ENCODE results near the gene MYO18B. TPM values are rescaled to one million over a fixed set of nuclear protein-coding genes. Genes with fewer than 3 reads are reported as not detected.

Gene MYO18B
- total and polyA plus RNA-seq, 2 of the 8 experiments (the other 6 are each of a cell fraction or from before 2014, with no cell fraction given) = 0.62 to 0.78 TPM

DNA sequence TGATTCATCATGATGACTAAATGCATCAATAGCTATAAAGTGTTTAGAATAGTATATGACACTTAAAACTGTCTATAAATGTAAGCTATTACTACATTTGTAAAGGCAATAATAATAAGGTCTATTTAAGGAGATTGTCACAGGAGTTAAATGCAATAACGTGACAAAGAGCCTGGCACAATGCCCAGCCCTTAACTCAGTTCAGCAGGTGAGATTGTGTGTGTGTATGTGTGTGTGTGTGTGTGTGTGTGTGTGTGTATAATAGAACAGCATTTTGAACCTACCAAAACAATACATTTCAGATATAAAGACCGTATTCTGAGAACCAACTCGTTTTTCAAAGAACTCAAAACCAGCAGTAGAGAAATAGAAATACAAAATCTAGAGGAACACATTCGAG lies 177.5 kb downstream of the MYO18B start:
- Histone ChIP-seq H2BK15ac (ENCODE audit: low read length) (no peak overlapping the region), H3K4me3 (ENCODE audit: extremely low read depth in 1 of 4, insufficient read depth in 2 of 4, low read depth in 3 of 4, low read length in 4 of 4) (no peak overlapping the region), H3K23me2 (ENCODE audit: low read depth, low read length) (no peaks in the 10 kb centered on the region), H3K9ac (replicated peaks in 1 of 4; ENCODE audit: extremely low read depth in 1 of 4, low read depth in 3 of 4, low read length in 3 of 4) (no peak overlapping the region), H2BK5ac (ENCODE audit: low read depth, low read length) (no peak overlapping the region), H3K56ac (replicated peaks; ENCODE audit: insufficient read length, low read depth, low read length) (no peak overlapping the region), H3K9me3 (ENCODE audit: insufficient read depth in 2 of 2, low read depth in 1 of 2, low read length in 1 of 2) (no peaks in the 10 kb centered on the region), H2BK20ac (ENCODE audit: low read length) (no peak overlapping the region), H3K4me2 (ENCODE audit: insufficient read depth in 1 of 2, low read depth in 2 of 2, low read length in 2 of 2) (no peak overlapping the region), H2AFZ (ENCODE audit: low read length) (no peak overlapping the region), H2BK12ac (ENCODE audit: low read depth, low read length) (no peak overlapping the region), H3K27me3 (replicated peaks in 1 of 4; ENCODE audit: control insufficient read depth in 3 of 4, extremely low read depth in 1 of 4, insufficient read depth in 3 of 4, low read length in 3 of 4) (peaks cover 0 to 5% (median 1%) of the 10 kb centered on the region in 4 experiments; a peak in 3 of 7 replicates), H3K27ac (ENCODE audit: low read depth, low read length) (no peak overlapping the region), H3K79me2 (ENCODE audit: control insufficient read depth in 1 of 2, insufficient read depth in 2 of 2, low read length in 2 of 2) (no peaks in the 10 kb centered on the region), H3K18ac (ENCODE audit: extremely low read depth, low read length) (no peak overlapping the region), H3K36me3 (ENCODE audit: control insufficient read depth in 2 of 4, insufficient read depth in 4 of 4, low read length in 3 of 4) (no peaks in the 10 kb centered on the region), H3K79me1 (ENCODE audit: low read depth, low read length) (no peaks in the 10 kb centered on the region), H2AK5ac (ENCODE audit: low read depth, low read length) (no peak overlapping the region), H4K91ac (replicated peaks; ENCODE audit: insufficient read length, low read length) (no peak overlapping the region), H2BK120ac (replicated peaks; ENCODE audit: low read depth, low read length) (no peak overlapping the region), H4K8ac (ENCODE audit: extremely low read depth, insufficient read depth, low read length) (no peak overlapping the region), H4K20me1 (replicated peaks in 1 of 2; ENCODE audit: control insufficient read depth in 1 of 2, insufficient read depth in 2 of 2, low read length in 2 of 2) (no peaks in the 10 kb centered on the region), H3K23ac (ENCODE audit: insufficient read length) (no peak overlapping the region), H3K4ac (replicated peaks; ENCODE audit: insufficient read length, low read depth, low read length) (no peak overlapping the region), H3K14ac (ENCODE audit: insufficient read length) (no peak overlapping the region), H3K4me1 (replicated peaks in 1 of 4; ENCODE audit: control insufficient read depth in 3 of 4, insufficient read depth in 4 of 4, low read length in 3 of 4) (peaks cover 5 to 21% (median 7%) of the 10 kb centered on the region in 4 experiments; a peak in 6 of 7 replicates), H4K5ac (ENCODE audit: insufficient read length, low read depth, low read length) (no peak overlapping the region)
- ChIA-PET CTCF (ENCODE audit: partially characterized antibody) (interaction anchor here (1.4 to 2.8 kb wide), 3 partner anchors 16 to 216 kb away, joined by 4 to 9 read pairs (median 6); no protein-coding TSS in a partner anchor), POLR2A (ENCODE audit: partially characterized antibody) (interaction anchor here (1.6 kb wide), 1 partner anchor 9 kb away, joined by 3 read pairs; no protein-coding TSS in a partner anchor)
- DNase-seq (ENCODE audit: low read depth in 1 of 2, low spot score in 2 of 2) (no peak), FAIRE-seq (no peak)
- TF ChIP-seq SP2 (IDR thresholded peaks at IDR 0.05; ENCODE audit: low read length) = no peak
- TF ChIP-seq GABPA (IDR thresholded peaks at IDR 0.05; ENCODE audit: borderline replicate concordance, insufficient read depth, low read length) = no peak
- no peak for TF ChIP-seq EZH2 (IDR thresholded peaks at IDR 0.05; ENCODE audit: low read depth, low read length, severe bottlenecking)
- no peak for TF ChIP-seq FOSL1 (IDR thresholded peaks at IDR 0.05; ENCODE audit: insufficient read depth, low read depth, low read length)
- TF ChIP-seq, protein P1, sequence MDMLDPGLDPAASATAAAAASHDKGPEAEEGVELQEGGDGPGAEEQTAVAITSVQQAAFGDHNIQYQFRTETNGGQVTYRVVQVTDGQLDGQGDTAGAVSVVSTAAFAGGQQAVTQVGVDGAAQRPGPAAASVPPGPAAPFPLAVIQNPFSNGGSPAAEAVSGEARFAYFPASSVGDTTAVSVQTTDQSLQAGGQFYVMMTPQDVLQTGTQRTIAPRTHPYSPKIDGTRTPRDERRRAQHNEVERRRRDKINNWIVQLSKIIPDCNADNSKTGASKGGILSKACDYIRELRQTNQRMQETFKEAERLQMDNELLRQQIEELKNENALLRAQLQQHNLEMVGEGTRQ (IDR thresholded peaks at IDR 0.05; ENCODE audit: low read length) = no peak
- 90% methylated on average over 4 of the region's 4 CpGs; no CpG with 5 or more reads in 1 of the 2 experiments for WGBS, 2 experiments (ENCODE audit: extremely low coverage in 1 of 2, insufficient coverage in 1 of 2, insufficient read length in 1 of 2, insufficient replicate concordance in 2 of 2, low coverage in 1 of 2, low lambda C conversion rate in 2 of 2, missing lambda C conversion rate in 1 of 2)
